Jurkat, Clone E6-1 (cell line): ENCODE measurements around the gene SUPT4H1. TPM values are rescaled to one million over a fixed set of nuclear protein-coding genes. Genes with fewer than 3 reads are reported as not detected.
"Not testable (repeated sequence)": the region's sequence is repeated elsewhere in the genome, so short reads cannot be mapped to it uniquely, and the experiment has no call there.

ENCODE experiments used
- DNase-seq: peaks from one replicate; pipeline ENCODE4 v3.0.0-alpha.2; 2011; ENCODE audit warnings: low read depth, low spot score
- H3K4me3 ChIP-seq: 2 replicates; pipeline ENCODE4 v1.5.1; 2011; ENCODE audit warnings: mild to moderate bottlenecking, low read length, control low read depth, moderate library complexity
- polyA plus RNA-seq: library from polyadenylated mRNA; unstranded; fragments of >200 nt; gene quantifications from one replicate; pipeline ENCODE4 v1.2.1, GENCODE V29; 2012; ENCODE audit warnings: missing spikeins; ENCODE audit not compliant: insufficient read length, insufficient read depth

Gene SUPT4H1
- polyA plus RNA-seq, result 211 TPM

- H3K4me3 ChIP-seq, result peak within 1 kb of the TSS; percentile 94
- DNase-seq, result peak; percentile 95
Observed at GRCh38 chr17:58351831-58352595, at the start of gene SUPT4H1. TSS of gene SUPT4H1 (minus strand) at chr17:58352201. CDS start at chr17:58352135, 66 bp downstream.

- DNase-seq, result no peak
- H3K4me3 ChIP-seq, result no peak overlapping the region
Observed at GRCh38 chr17:58401287-58401686, 49.3 kb upstream of the SUPT4H1 start.

- no peak overlapping the region for H3K4me3 ChIP-seq
- DNase-seq, result no peak
Observed at GRCh38 chr17:58400826-58401225, 48.8 kb upstream of the SUPT4H1 start.

- H3K4me3 ChIP-seq, result no peak overlapping the region
- no peak for DNase-seq
Observed at GRCh38 chr17:58399974-58400373, 48.0 kb upstream of the SUPT4H1 start.

GRCh38 chr17:58398574-58399266 lies 46.7 kb upstream of the SUPT4H1 start:
- DNase-seq, result no peak
- no peak overlapping the region for H3K4me3 ChIP-seq

- DNase-seq, H3K4me3 ChIP-seq: not testable (repeated sequence)
Observed at GRCh38 chr17:58397421-58397820, 45.4 kb upstream of the SUPT4H1 start.

- H3K4me3 ChIP-seq, result no peak overlapping the region
- DNase-seq, result no peak
Observed at GRCh38 chr17:58396173-58396572, 44.2 kb upstream of the SUPT4H1 start.

- no peak for DNase-seq
- no peak overlapping the region for H3K4me3 ChIP-seq
Observed at GRCh38 chr17:58394534-58395223, 42.7 kb upstream of the SUPT4H1 start.

GRCh38 chr17:58391302-58391984 lies 39.4 kb upstream of the SUPT4H1 start:
- no peak for DNase-seq
- no peak overlapping the region for H3K4me3 ChIP-seq

- no peak overlapping the region for H3K4me3 ChIP-seq
- no peak for DNase-seq
Observed at GRCh38 chr17:58390884-58391283, 38.9 kb upstream of the SUPT4H1 start.

GRCh38 chr17:58388302-58389190 lies 36.5 kb upstream of the SUPT4H1 start:
- no peak overlapping the region for H3K4me3 ChIP-seq
- peak; percentile 52 for DNase-seq

GRCh38 chr17:58387834-58388233 lies 35.8 kb upstream of the SUPT4H1 start:
- peak; percentile 92 for DNase-seq
- H3K4me3 ChIP-seq, result no peak overlapping the region

- H3K4me3 ChIP-seq, result no peak overlapping the region
- no peak for DNase-seq
Observed at GRCh38 chr17:58386708-58387107, 34.7 kb upstream of the SUPT4H1 start.

GRCh38 chr17:58385359-58385899 lies 33.4 kb upstream of the SUPT4H1 start:
- no peak overlapping the region for H3K4me3 ChIP-seq
- no peak for DNase-seq

- DNase-seq, result no peak
- H3K4me3 ChIP-seq, result no peak overlapping the region
Observed at GRCh38 chr17:58384897-58385296, 32.9 kb upstream of the SUPT4H1 start.

GRCh38 chr17:58383892-58384462 lies 32.0 kb upstream of the SUPT4H1 start:
- DNase-seq, result no peak
- no peak overlapping the region for H3K4me3 ChIP-seq

- no peak for DNase-seq
- no peak overlapping the region for H3K4me3 ChIP-seq
Observed at GRCh38 chr17:58382872-58383242, 30.9 kb upstream of the SUPT4H1 start.
